Gastrocnemius medialis (tissue), 4 donors: Measurements from ENCODE around the gene ISG20L2.

Source experiments
- POLR2A ChIP-seq, 2 donors: fragments of 450-650 bp; IDR thresholded peaks; one replicate each; pipeline ENCODE4 v1.6.1; 2017; ENCODE audit warnings: antibody characterized with exemption in 2 of 2, mild to moderate bottlenecking in 2 of 2, moderate library complexity in 2 of 2
- TF ChIP-seq, protein P1 (sequence below), 5 experiments: fragments of 450-650 bp in 3 of 5; fragments of 200-600 bp in 2 of 5; sonication (generic) in 2 of 5; IDR thresholded peaks in 4 of 5; conservative IDR thresholded peaks in 1 of 5; 1 replicate in 4 of 5; 2 replicates in 1 of 5; pipeline ENCODE4 v1.5.1; 2016 to 2019; ENCODE audit warnings: antibody characterized with exemption in 5 of 5, mild to moderate bottlenecking in 3 of 5, moderate library complexity in 3 of 5

DNA sequence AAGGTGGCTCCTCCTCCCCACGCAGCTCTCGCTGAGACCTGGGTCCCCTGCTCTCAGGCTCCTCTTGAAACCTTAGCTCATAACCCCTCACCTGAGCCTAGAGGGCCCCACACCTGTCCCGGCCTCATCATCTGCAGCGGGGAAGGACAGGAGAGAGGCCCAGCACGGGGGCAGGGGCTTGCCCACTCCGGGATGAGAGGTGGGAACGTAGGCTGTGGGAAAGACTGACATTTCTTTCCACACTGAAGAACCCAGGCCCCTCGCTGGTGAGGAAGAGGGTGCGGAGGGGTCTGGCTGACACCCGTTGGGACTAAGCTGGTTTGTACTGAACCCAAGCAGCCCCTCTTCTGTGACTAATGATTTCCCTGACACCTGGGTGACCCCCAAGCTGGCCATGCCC lies 37.4 kb downstream of the ISG20L2 start:
- TF ChIP-seq, protein P1, sequence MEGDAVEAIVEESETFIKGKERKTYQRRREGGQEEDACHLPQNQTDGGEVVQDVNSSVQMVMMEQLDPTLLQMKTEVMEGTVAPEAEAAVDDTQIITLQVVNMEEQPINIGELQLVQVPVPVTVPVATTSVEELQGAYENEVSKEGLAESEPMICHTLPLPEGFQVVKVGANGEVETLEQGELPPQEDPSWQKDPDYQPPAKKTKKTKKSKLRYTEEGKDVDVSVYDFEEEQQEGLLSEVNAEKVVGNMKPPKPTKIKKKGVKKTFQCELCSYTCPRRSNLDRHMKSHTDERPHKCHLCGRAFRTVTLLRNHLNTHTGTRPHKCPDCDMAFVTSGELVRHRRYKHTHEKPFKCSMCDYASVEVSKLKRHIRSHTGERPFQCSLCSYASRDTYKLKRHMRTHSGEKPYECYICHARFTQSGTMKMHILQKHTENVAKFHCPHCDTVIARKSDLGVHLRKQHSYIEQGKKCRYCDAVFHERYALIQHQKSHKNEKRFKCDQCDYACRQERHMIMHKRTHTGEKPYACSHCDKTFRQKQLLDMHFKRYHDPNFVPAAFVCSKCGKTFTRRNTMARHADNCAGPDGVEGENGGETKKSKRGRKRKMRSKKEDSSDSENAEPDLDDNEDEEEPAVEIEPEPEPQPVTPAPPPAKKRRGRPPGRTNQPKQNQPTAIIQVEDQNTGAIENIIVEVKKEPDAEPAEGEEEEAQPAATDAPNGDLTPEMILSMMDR (IDR thresholded peaks at IDR 0.05 in 4 of 5, conservative IDR thresholded peaks at IDR 0.05 in 1 of 5) = no peak
- TF ChIP-seq POLR2A (IDR thresholded peaks at IDR 0.05) = no peak
